ENCODE measurements around the gene TEAD3. TPM values are rescaled to one million over a fixed set of nuclear protein-coding genes. Genes with fewer than 3 reads are reported as not detected.

TEAD3 gene
- polyA plus RNA-seq, 1 donor from 2014 or later: 0.10 TPM

GRCh38 chr6:35442693-35443092 lies 54.2 kb downstream of the TEAD3 start:
- H3K9me3 ChIP-seq (ENCODE audit: low read length): no peaks in the 10 kb centered on the region
- no peak overlapping the region for H3K4me3 ChIP-seq (ENCODE audit: low read length)
- no peaks in the 10 kb centered on the region for H3F3A ChIP-seq (ENCODE audit: insufficient read depth, low read length, poor library complexity, severe bottlenecking)
- H2AFZ ChIP-seq (ENCODE audit: low read depth, low read length): no peak overlapping the region
- H3K27ac ChIP-seq (ENCODE audit: low read length): no peak overlapping the region
- TF ChIP-seq EP300 (conservative IDR thresholded peaks at IDR 0.05; ENCODE audit: poor library complexity, severe bottlenecking) (no peak), CTCF (IDR thresholded peaks at IDR 0.05; ENCODE audit: poor library complexity, severe bottlenecking) (no peak), TAF1 (IDR thresholded peaks at IDR 0.05; ENCODE audit: low read depth) (no peak), SMC3 (conservative IDR thresholded peaks at IDR 0.05; ENCODE audit: poor library complexity) (no peak), POLR2AphosphoS5 (IDR thresholded peaks at IDR 0.05) (no peak), MXI1 (conservative IDR thresholded peaks at IDR 0.05; ENCODE audit: poor library complexity, severe bottlenecking) (no peak), RAD21 (conservative IDR thresholded peaks at IDR 0.05) (no peak), EZH2 (IDR thresholded peaks at IDR 0.05; ENCODE audit: borderline replicate concordance, insufficient read depth, low read length, poor library complexity, severe bottlenecking) (no peak)
- TF ChIP-seq, protein P1, sequence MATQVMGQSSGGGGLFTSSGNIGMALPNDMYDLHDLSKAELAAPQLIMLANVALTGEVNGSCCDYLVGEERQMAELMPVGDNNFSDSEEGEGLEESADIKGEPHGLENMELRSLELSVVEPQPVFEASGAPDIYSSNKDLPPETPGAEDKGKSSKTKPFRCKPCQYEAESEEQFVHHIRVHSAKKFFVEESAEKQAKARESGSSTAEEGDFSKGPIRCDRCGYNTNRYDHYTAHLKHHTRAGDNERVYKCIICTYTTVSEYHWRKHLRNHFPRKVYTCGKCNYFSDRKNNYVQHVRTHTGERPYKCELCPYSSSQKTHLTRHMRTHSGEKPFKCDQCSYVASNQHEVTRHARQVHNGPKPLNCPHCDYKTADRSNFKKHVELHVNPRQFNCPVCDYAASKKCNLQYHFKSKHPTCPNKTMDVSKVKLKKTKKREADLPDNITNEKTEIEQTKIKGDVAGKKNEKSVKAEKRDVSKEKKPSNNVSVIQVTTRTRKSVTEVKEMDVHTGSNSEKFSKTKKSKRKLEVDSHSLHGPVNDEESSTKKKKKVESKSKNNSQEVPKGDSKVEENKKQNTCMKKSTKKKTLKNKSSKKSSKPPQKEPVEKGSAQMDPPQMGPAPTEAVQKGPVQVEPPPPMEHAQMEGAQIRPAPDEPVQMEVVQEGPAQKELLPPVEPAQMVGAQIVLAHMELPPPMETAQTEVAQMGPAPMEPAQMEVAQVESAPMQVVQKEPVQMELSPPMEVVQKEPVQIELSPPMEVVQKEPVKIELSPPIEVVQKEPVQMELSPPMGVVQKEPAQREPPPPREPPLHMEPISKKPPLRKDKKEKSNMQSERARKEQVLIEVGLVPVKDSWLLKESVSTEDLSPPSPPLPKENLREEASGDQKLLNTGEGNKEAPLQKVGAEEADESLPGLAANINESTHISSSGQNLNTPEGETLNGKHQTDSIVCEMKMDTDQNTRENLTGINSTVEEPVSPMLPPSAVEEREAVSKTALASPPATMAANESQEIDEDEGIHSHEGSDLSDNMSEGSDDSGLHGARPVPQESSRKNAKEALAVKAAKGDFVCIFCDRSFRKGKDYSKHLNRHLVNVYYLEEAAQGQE (IDR thresholded peaks at IDR 0.05; ENCODE audit: borderline replicate concordance): no peak
- no peaks in the 10 kb centered on the region for H3K79me2 ChIP-seq (replicated peaks; ENCODE audit: insufficient read depth, low read length)
- H3K36me3 ChIP-seq (ENCODE audit: insufficient read depth, low read length): no peaks in the 10 kb centered on the region
- H3K9ac ChIP-seq (ENCODE audit: low read length): no peak overlapping the region
- no peaks in the 10 kb centered on the region for H4K20me1 ChIP-seq (ENCODE audit: insufficient read depth)
- H3K27me3 ChIP-seq (ENCODE audit: insufficient read depth, low read depth, low read length): no peaks in the 10 kb centered on the region
- H3K9me2 ChIP-seq (ENCODE audit: insufficient read depth, low read length): no peaks in the 10 kb centered on the region
- no peak overlapping the region for H3K4me2 ChIP-seq (ENCODE audit: low read length)

DNA sequence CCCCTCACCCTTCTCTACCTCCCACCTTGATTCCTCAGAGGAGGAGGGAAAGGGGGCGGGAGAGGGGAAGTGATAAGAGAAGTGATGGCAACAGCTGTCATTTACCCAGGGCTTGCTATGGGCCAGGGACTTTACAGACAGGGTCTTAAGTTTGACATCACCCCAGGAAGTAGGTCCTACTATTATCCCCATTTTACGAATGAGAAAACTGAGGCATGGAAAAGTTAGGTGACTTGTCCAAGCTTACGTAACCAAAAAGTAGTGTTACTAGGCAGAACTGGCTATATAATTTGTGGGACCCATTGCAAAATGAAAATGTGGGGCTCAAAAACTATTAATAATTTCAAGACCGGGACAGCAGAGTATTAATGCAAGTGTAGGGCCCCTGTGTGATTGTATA lies 55.2 kb downstream of the TEAD3 start:
- Histone ChIP-seq H3K27me3 (ENCODE audit: insufficient read depth, low read depth, low read length) (no peaks in the 10 kb centered on the region), H3K4me2 (ENCODE audit: low read length) (no peak overlapping the region), H3K9me3 (ENCODE audit: low read length) (no peaks in the 10 kb centered on the region), H4K20me1 (ENCODE audit: insufficient read depth) (no peaks in the 10 kb centered on the region), H3K9ac (ENCODE audit: low read length) (no peak overlapping the region), H2AFZ (ENCODE audit: low read depth, low read length) (no peak overlapping the region), H3K9me2 (ENCODE audit: insufficient read depth, low read length) (no peaks in the 10 kb centered on the region), H3K4me3 (ENCODE audit: low read length) (no peak overlapping the region), H3K36me3 (ENCODE audit: insufficient read depth, low read length) (no peaks in the 10 kb centered on the region), H3K79me2 (replicated peaks; ENCODE audit: insufficient read depth, low read length) (no peaks in the 10 kb centered on the region), H3K27ac (ENCODE audit: low read length) (no peak overlapping the region), H3F3A (ENCODE audit: insufficient read depth, low read length, poor library complexity, severe bottlenecking) (no peaks in the 10 kb centered on the region)
- TF ChIP-seq SMC3 (conservative IDR thresholded peaks at IDR 0.05; ENCODE audit: poor library complexity) (no peak), EP300 (conservative IDR thresholded peaks at IDR 0.05; ENCODE audit: poor library complexity, severe bottlenecking) (no peak), POLR2AphosphoS5 (IDR thresholded peaks at IDR 0.05) (no peak), EZH2 (IDR thresholded peaks at IDR 0.05; ENCODE audit: borderline replicate concordance, insufficient read depth, low read length, poor library complexity, severe bottlenecking) (no peak), CTCF (IDR thresholded peaks at IDR 0.05; ENCODE audit: poor library complexity, severe bottlenecking) (no peak), MXI1 (conservative IDR thresholded peaks at IDR 0.05; ENCODE audit: poor library complexity, severe bottlenecking) (no peak), RAD21 (conservative IDR thresholded peaks at IDR 0.05) (no peak), TAF1 (IDR thresholded peaks at IDR 0.05; ENCODE audit: low read depth) (no peak)
- TF ChIP-seq, protein P1 (IDR thresholded peaks at IDR 0.05; ENCODE audit: borderline replicate concordance): no peak

Measured in neural cell (in vitro differentiated cells).